GM19239 (cell line): Measurements from ENCODE around the gene BLMH.
"Not testable (repeated sequence)": the region's sequence is repeated elsewhere in the genome, so short reads cannot be mapped to it uniquely, and the experiment has no call there.

ENCODE experiments used
- DNase-seq: peaks from one replicate; pipeline ENCODE4 v3.0.0; 2011; ENCODE audit warnings: low spot score; ENCODE audit not compliant: insufficient read length
- FAIRE-seq: peaks from 2 replicates; lab custom pipeline; 2011; peaks lifted over from hg19 to GRCh38; lab: Jason Lieb, UNC

Gene BLMH

GRCh38 chr17:30234296-30234695 lies 57.4 kb downstream of the BLMH start:
- no peak for FAIRE-seq
- DNase-seq, result no peak

GRCh38 chr17:30232824-30233427 lies 58.8 kb downstream of the BLMH start:
- FAIRE-seq (no peak), DNase-seq (no peak)

DNA sequence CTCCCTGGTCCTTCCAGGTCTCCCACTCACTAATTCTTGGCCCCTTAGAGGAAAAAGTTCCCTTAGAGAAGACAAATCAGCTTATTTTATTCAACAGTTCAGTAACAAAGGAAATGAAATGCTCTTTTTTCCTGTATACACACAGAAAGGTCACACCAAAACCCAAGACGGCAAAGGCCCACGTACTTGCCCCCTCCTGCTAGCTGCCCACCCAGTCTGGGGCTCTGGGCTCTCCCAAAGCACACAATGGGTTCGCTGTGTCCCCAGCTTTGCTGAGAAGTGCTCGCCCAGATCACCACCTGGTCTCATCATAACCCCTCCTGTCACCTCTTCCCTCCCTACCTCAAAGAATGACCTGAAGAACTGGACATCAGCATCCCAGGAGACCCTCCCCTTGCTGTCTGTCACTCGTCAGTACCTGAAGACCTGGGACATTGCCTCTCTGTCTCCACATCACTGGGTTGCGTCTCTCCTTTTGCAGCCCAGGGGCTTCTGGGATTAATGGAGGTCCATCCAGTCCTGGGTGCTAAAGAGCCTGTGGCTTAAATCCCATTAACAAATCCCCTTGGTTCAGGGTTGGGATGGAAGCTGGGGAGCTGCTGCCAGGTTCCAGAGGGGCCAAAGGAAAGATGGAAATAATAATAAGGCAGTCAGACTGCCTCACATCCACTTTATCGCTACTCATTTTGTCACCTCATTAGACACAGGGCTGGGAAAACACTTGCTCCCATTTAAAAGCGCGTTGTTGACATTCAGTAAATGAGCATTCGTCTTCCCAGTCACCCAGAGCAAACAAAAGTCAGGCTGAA lies 59.5 kb downstream of the BLMH start:
- FAIRE-seq, result no peak
- no peak for DNase-seq

GRCh38 chr17:30230596-30231125 lies 61.1 kb downstream of the BLMH start:
- FAIRE-seq, result no peak
- no peak for DNase-seq

GRCh38 chr17:30230009-30230408 lies 61.7 kb downstream of the BLMH start:
- not testable (repeated sequence) for DNase-seq

DNA sequence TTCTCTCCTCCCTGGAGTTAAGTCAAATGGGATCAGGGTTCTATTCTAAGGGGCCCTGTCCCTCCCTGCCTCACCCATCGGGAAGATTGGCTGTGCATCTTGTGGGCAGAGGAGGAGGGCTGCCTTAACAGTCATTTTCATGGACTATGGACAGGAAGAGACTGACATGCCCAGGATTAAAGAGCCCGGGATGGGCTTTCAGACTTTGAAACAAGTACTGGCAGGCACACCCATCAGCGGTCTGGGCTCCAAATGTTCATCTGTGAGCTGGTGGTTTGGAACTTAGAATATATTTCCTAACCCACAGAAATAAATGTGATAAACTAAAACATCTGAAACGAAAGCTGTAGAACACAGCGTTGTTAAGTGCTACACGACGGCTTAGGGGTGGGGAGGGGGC lies 62.7 kb downstream of the BLMH start:
- DNase-seq (no peak), FAIRE-seq (no peak)

More at GRCh38 chr17:30230009-30230408, 61.7 kb downstream of the BLMH start:
- FAIRE-seq, result not testable (repeated sequence)

- DNase-seq (no peak), FAIRE-seq (no peak)
Observed at GRCh38 chr17:30228011-30228410, 63.7 kb downstream of the BLMH start.

DNA sequence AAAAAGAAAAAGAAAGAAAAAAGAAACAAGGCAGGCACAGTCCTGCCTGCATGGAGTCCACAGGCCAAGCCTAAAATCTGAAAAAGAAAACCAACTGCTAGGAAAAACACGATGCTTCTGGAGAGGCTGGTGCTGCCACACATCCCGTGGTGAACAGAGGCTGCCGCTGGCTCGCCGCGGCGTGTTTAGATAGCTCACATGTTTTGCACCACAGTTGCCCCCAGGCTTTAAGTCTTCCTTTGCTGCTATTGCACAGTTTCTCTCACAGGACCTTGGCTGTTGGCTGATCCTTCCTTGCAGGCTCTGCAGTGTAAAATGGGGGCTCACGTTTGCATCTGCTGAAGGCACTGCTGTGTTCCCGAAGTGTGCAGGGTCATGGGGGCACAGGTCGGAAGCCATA lies 64.9 kb downstream of the BLMH start:
- no peak for FAIRE-seq
- no peak for DNase-seq

DNA sequence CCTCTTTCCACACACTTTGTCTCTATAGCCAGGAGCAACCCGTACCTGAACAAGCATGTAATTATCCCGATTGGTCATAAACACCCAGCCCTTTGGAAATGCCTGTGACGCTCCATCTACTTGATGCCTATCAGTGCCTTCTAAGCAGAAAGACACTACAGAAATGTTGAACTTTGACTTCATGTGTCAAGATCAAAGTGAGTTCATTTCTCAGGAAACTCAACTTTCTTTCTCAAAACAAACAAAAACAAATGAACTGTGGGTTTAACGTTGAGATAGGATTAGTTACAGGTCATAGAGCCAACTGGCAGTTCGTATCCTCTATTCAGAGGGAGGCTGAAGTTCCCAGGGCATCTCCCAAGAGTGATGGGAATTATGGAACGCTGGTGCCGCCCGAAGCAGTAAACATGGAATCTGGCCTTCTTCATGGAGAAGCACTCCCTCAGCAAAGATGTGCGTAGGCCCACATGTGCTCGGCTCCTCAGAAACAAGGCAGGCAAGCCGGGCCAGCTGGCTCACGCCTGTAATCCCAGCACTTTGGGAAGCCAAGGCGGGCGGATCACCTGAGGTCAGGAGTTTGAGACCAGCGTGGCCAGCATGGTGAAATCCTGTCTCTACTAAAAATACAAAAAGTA lies 65.7 kb downstream of the BLMH start:
- DNase-seq (no peak), FAIRE-seq (no peak)

DNA sequence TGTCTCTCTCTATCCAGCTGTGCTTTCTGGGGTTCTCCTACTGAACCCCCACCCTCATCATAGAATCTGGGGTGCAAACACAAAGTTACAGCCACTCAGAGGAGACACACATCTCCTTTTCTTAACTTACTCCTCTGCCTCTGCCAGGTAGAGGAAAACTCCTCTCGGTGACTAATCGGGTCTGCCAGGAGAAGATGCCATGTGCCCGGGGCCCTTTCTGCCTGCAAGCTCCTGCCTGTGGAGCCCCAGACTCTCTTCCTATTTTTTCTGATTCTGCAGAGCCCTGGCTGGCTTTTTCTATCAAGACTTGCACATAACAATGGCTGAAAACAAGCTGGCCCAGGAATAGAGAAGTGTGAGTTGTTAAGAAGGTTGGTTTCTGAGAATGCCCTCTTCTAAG lies 66.6 kb downstream of the BLMH start:
- FAIRE-seq, result no peak
- DNase-seq, result no peak

DNA sequence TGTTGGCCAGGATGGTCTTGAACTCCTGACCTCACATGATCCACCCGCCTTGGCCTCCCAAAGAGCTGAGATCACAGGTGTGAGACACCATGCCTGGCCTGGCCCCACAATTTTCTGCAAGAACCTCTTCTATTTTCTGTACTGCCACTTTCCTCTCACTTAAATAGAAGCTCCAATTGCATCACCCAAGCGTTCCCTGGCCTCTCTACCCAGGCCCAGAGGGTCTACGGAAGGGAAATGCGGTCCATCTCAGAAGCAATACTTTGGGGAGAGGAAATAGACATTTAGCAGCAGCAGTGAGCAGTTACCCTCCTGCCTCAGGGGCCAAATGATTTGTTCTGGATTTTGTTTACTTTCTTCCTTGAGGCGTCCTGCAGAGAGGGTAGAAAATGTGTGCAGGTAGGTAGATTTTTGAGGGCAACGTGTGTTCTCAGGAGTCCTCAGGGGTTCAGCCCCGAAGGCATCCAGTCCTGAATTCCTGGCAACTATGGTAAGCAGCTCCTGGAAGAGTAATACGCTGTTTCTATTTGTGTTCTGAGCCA lies 67.3 kb downstream of the BLMH start:
- DNase-seq (no peak), FAIRE-seq (no peak)

DNA sequence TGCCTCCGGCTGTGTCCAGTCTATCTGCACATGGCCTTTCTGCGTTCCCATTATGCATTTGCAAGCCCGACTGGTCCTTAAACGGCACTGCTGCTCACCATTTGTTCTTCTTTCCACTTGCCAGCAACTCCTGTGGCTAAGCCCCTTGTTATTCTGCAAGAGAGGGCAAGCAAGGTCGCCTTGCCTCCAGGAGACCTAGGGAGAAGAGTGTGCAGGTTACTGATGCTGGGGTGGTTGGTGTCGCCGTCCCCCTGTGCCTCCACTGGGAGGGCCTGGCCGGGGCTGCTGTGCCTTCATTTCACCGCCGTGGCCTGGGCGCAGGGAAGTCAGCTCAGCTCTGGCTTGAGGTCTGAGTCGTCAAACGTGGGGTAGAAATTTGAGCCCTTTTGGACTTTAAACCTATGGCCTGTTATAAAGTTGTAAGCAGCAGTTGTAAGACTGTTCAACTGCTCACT lies 69.0 kb downstream of the BLMH start:
- no peak for FAIRE-seq

GRCh38 chr17:30222251-30222650 lies 69.5 kb downstream of the BLMH start:
- DNase-seq (no peak), FAIRE-seq (no peak)

More for the DNA sequence above, 69.0 kb downstream of the BLMH start:
- DNase-seq, result no peak

DNA sequence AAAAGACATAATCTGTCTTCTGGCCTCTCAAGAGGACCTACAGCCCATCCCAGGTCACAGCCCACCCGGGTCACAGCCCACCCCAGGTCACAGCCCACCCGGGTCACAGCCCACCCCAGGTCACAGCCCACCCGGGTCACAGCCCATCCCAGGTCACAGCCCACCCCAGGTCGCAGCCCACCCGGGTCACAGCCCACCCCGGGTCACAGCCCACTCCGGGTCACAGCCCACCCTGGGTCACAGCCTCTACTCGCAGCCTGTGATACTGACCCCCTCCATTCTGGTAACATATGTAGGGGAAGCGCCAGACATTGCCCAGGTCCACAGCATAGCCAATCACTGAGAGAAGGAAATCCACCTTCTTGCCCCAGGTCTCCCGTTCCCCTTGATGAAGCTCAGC lies 70.4 kb downstream of the BLMH start:
- FAIRE-seq, result no peak
- no peak for DNase-seq

- DNase-seq, result no peak
- no peak for FAIRE-seq
Observed at GRCh38 chr17:30220414-30220813, 71.3 kb downstream of the BLMH start.

GRCh38 chr17:30219833-30220232 lies 71.9 kb downstream of the BLMH start:
- DNase-seq (no peak), FAIRE-seq (no peak)

DNA sequence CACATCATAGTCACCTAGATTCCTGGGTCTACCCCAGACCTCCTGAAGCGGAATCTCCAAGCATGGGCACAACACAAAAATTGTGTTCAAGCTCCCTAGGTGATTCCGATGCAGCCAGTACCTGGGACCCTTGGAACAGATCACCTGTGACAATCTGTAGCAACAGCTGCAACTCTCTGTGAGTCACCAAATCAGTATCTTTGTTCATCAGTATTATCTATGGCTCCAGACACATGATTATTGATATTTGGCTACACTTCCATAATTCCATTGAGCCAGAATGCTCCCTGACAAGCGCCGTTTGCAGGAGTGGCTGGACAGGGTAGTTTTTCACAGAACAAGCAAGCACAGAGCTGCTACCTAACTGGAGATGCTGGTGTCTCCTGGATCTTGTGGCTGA lies 72.4 kb downstream of the BLMH start:
- FAIRE-seq, result no peak
- DNase-seq, result no peak

- no peak for DNase-seq
- no peak for FAIRE-seq
Observed at GRCh38 chr17:30218799-30219198, 72.9 kb downstream of the BLMH start.

- DNase-seq (no peak), FAIRE-seq (no peak)
Observed at GRCh38 chr17:30217746-30218245, 73.9 kb downstream of the BLMH start.

- DNase-seq (no peak), FAIRE-seq (no peak)
Observed at GRCh38 chr17:30217054-30217453, 74.7 kb downstream of the BLMH start.

- peak; percentile 52 for DNase-seq
- peak; percentile 91 for FAIRE-seq
Observed at GRCh38 chr17:30212750-30213149, 79.0 kb downstream of the BLMH start.
